Retinal pigment epithelial cell (primary cell): ENCODE measurements around the gene DHRS11.
A peak's percentile ranks its signal among the peaks of the same experiment; 100 is the strongest.
"Not testable (repeated sequence)": the region's sequence is repeated elsewhere in the genome, so short reads cannot be mapped to it uniquely, and the experiment has no call there.

Experiments used
- DNase-seq: peaks from one replicate; pipeline ENCODE4 v3.0.0-alpha.2; 2010; ENCODE audit warnings: low read depth
- H3K4me3 ChIP-seq: 2 replicates; pipeline ENCODE4 v1.5.1; 2011; ENCODE audit warnings: mild to moderate bottlenecking, low read length, control low read depth, moderate library complexity
- CTCF ChIP-seq: conservative IDR thresholded peaks from 2 replicates; pipeline ENCODE4 v1.5.1; 2011; ENCODE audit warnings: low read depth, low read length, control low read depth, inconsistent platforms

DHRS11 gene

GRCh38 chr17:36600936-36601302, 9.2 kb downstream of the DHRS11 start:
- no peak for TF ChIP-seq CTCF
- H3K4me3 ChIP-seq = peak overlapping the region; percentile 90
- no peak for DNase-seq

GRCh38 chr17:36601303-36602029, 9.8 kb downstream of the DHRS11 start, which contains the start of gene MRM1:
MRM1 (plus strand) TSS chr17:36601583; CDS start chr17:36601811, 228 bp downstream.
- no peak for TF ChIP-seq CTCF
- peak within 1 kb of the TSS; percentile 90 for H3K4me3 ChIP-seq
- DNase-seq = peak; percentile 51

- DNase-seq = no peak
- peak overlapping the region; percentile 90 for H3K4me3 ChIP-seq
- TF ChIP-seq CTCF = no peak
These were observed 10.5 kb downstream of the DHRS11 start for GRCh38 chr17:36602030-36602748.

- peak overlapping the region; percentile 90 for H3K4me3 ChIP-seq
- DNase-seq = no peak
- TF ChIP-seq CTCF = peak; percentile 90
These were observed 11.3 kb downstream of the DHRS11 start for GRCh38 chr17:36602924-36603384.

- DNase-seq, H3K4me3 ChIP-seq: not testable (repeated sequence)
These were observed 13.3 kb downstream of the DHRS11 start for GRCh38 chr17:36605028-36605427.

GRCh38 chr17:36608280-36608679, 16.6 kb downstream of the DHRS11 start:
- no peak for DNase-seq

More at GRCh38 chr17:36608280-36608679, 16.6 kb downstream of the DHRS11 start:
- no peak for TF ChIP-seq CTCF
- H3K4me3 ChIP-seq = no peak overlapping the region
